ENCODE results near the gene ESR1. TPM values are rescaled to one million over a fixed set of nuclear protein-coding genes. Genes with fewer than 3 reads are reported as not detected.

ESR1 gene
- polyA plus RNA-seq, 1 donor (not counting 4 experiments of a cell fraction or from before 2014, with no cell fraction given): 0.22 TPM

DNA sequence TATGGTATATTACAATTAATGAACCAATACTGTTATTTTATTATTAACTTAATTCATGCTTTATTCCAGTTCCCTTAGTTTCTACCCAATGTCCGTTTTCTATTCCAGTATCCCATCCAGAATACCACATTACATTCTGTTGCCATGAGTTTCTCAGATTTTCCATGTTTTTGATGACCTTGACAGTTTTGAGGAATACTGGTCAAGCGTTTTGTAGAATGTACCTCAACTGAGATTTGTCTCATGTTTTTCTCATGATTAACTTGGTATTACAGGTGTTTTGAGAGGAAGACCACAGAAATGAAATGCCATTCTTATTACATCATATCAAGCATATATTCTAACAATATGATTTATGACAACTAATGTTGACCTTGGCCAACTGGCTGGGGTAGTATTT lies 23.8 kb upstream of the ESR1 start:
- no peak for FAIRE-seq
- DNase-seq (ENCODE audit: low read depth, low spot score): no peak
- no peak for TF ChIP-seq CTCF (optimal IDR thresholded peaks at IDR 0.05 in 1 of 3, IDR thresholded peaks at IDR 0.05 in 1 of 3, conservative IDR thresholded peaks at IDR 0.05 in 1 of 3; ENCODE audit: extremely low read depth in 1 of 3, insufficient read depth in 2 of 3, low read length in 3 of 3)
- no peak for TF ChIP-seq EZH2 (IDR thresholded peaks at IDR 0.05; ENCODE audit: low read length)
- no peaks in the 10 kb centered on the region for H4K20me1 ChIP-seq (ENCODE audit: control insufficient read depth, extremely low read depth, insufficient read depth, low read length)
- no peak overlapping the region for H3K27ac ChIP-seq (ENCODE audit: control insufficient read depth, insufficient read depth, low read length)
- no peaks in the 10 kb centered on the region for H3K79me2 ChIP-seq (ENCODE audit: control insufficient read depth, insufficient read depth, low read length)
- H3K9me3 ChIP-seq (ENCODE audit: control insufficient read depth, low read depth, low read length): no peaks in the 10 kb centered on the region
- H3K9me1 ChIP-seq (ENCODE audit: control insufficient read depth, extremely low read depth, insufficient read depth, low read length): no peaks in the 10 kb centered on the region
- no peaks in the 10 kb centered on the region for H3K36me3 ChIP-seq (ENCODE audit: control insufficient read depth in 2 of 2, extremely low read depth in 1 of 2, insufficient read depth in 2 of 2, low read length in 2 of 2)
- H3K9ac ChIP-seq (ENCODE audit: control insufficient read depth, extremely low read depth, insufficient read depth, low read length): no peak overlapping the region
- no peaks in the 10 kb centered on the region for H3K4me1 ChIP-seq (ENCODE audit: control insufficient read depth, extremely low read depth, insufficient read depth, low read length)
- no peak overlapping the region for H3K4me3 ChIP-seq (ENCODE audit: control insufficient read depth in 2 of 3, extremely low read depth in 1 of 3, insufficient read depth in 2 of 3, low read depth in 1 of 3, low read length in 3 of 3)
- no peaks in the 10 kb centered on the region for H3K27me3 ChIP-seq (ENCODE audit: control insufficient read depth, extremely low read depth, insufficient read depth, low read length)
- H2AFZ ChIP-seq (ENCODE audit: control insufficient read depth, low read length): no peak overlapping the region
- dilution Hi-C loops (cut with MboI; ENCODE audit: extremely low pct_ligation_motif_present, low sequenced_read_pairs): no loop called here
- H3K4me2 ChIP-seq (ENCODE audit: control insufficient read depth, extremely low read depth, insufficient read depth, low read depth, low read length): no peak overlapping the region

GRCh38 chr6:151784441-151785214 lies 22.9 kb upstream of the ESR1 start:
- H3K4me1 ChIP-seq (ENCODE audit: control insufficient read depth, extremely low read depth, insufficient read depth, low read length): no peaks in the 10 kb centered on the region
- H3K9me1 ChIP-seq (ENCODE audit: control insufficient read depth, extremely low read depth, insufficient read depth, low read length): no peaks in the 10 kb centered on the region
- H3K27me3 ChIP-seq (ENCODE audit: control insufficient read depth, extremely low read depth, insufficient read depth, low read length): no peaks in the 10 kb centered on the region
- H3K36me3 ChIP-seq (ENCODE audit: control insufficient read depth in 2 of 2, extremely low read depth in 1 of 2, insufficient read depth in 2 of 2, low read length in 2 of 2): no peaks in the 10 kb centered on the region
- no peak overlapping the region for H3K4me3 ChIP-seq (ENCODE audit: control insufficient read depth in 2 of 3, extremely low read depth in 1 of 3, insufficient read depth in 2 of 3, low read depth in 1 of 3, low read length in 3 of 3)
- no peaks in the 10 kb centered on the region for H3K9me3 ChIP-seq (ENCODE audit: control insufficient read depth, low read depth, low read length)
- no peak for FAIRE-seq
- H2AFZ ChIP-seq (ENCODE audit: control insufficient read depth, low read length): no peak overlapping the region
- no peak overlapping the region for H3K27ac ChIP-seq (ENCODE audit: control insufficient read depth, insufficient read depth, low read length)
- dilution Hi-C loops (cut with MboI; ENCODE audit: extremely low pct_ligation_motif_present, low sequenced_read_pairs): no loop called here
- H3K79me2 ChIP-seq (ENCODE audit: control insufficient read depth, insufficient read depth, low read length): no peaks in the 10 kb centered on the region
- TF ChIP-seq EZH2 (IDR thresholded peaks at IDR 0.05; ENCODE audit: low read length) (no peak), CTCF (optimal IDR thresholded peaks at IDR 0.05 in 1 of 3, IDR thresholded peaks at IDR 0.05 in 1 of 3, conservative IDR thresholded peaks at IDR 0.05 in 1 of 3; ENCODE audit: extremely low read depth in 1 of 3, insufficient read depth in 2 of 3, low read length in 3 of 3) (no peak)
- H3K9ac ChIP-seq (ENCODE audit: control insufficient read depth, extremely low read depth, insufficient read depth, low read length): no peak overlapping the region
- H4K20me1 ChIP-seq (ENCODE audit: control insufficient read depth, extremely low read depth, insufficient read depth, low read length): no peaks in the 10 kb centered on the region
- DNase-seq (ENCODE audit: low read depth, low spot score): no peak
- no peak overlapping the region for H3K4me2 ChIP-seq (ENCODE audit: control insufficient read depth, extremely low read depth, insufficient read depth, low read depth, low read length)

Data from keratinocyte (primary cell).